Uterus (tissue), 2 donors: ENCODE data around the gene CHST11.

Experiments
- CTCF ChIP-seq, 4 experiments: fragments of 200-600 bp in 2 of 4; fragments of 450-650 bp in 2 of 4; sonication (generic) in 2 of 4; IDR thresholded peaks; one replicate each; pipeline ENCODE4 v1.5.1; 2016 to 2019; ENCODE audit warnings: antibody characterized with exemption in 4 of 4, mild to moderate bottlenecking in 2 of 4, moderate library complexity in 1 of 4
- POLR2A ChIP-seq, 2 donors: fragments of 450-650 bp; IDR thresholded peaks; one replicate each; pipeline ENCODE4 v1.6.1; 2016; ENCODE audit warnings: antibody characterized with exemption in 2 of 2, mild to moderate bottlenecking in 1 of 2, moderate library complexity in 1 of 2

DNA sequence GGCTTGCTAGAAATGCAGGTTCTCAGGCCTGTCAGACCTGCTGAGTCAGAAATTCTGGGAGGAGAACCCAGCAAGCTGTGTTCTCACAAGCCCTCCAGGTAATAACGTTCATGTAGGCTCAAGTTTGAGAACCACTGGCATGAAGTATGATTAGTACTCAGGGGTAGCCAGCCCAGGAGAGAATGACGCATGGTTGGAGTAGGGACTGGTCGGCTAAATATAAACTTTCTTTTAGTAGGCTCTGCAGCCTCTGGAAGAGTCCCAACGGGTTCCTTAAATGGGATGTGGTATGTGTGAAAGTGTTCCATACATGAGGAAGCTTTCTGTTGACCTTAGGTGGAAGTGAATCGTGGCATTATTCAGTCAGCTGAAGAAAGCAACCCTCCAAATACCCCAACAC is 292.0 kb downstream of the CHST11 start:
- TF ChIP-seq CTCF (IDR thresholded peaks at IDR 0.05), result no peak
- TF ChIP-seq POLR2A (IDR thresholded peaks at IDR 0.05), result no peak
